CD4-positive, alpha-beta T cell treated with Interleukin-17A for 1 hour (primary cell): ENCODE data around the gene CSNK2A3.

Experiments used
- DNase-seq: peaks from one replicate; pipeline ENCODE4 v3.0.0-alpha.2; 2020

The CSNK2A3 gene

DNA sequence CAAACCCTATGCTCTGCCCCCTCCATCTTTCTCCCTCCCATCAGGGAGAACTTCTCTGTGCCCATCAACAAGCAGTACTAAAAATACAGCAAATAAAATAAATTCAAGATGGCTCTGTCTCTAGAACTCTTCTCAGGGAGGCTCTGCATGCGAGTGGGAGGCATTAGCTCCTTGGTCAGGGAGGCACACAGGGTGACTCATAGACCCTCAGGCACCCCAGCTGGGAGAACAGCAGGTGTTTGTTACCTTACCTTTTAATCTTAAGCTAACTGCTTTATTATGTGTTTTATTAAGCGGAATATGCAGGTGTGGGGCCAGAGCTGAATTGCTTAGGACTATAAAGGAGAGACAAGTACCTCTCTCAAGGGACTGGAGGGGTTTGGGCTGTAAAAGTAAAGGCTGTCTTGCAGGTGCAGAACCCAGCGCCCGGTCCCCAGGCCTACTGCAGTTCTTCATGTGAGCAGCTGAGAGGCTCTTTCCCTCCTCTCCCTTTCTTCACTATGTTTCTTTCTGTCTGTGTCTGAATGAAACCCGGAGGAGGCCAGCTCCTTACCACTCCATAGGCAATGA is 20.8 kb downstream of the CSNK2A3 start:
- DNase-seq, result no peak

DNA sequence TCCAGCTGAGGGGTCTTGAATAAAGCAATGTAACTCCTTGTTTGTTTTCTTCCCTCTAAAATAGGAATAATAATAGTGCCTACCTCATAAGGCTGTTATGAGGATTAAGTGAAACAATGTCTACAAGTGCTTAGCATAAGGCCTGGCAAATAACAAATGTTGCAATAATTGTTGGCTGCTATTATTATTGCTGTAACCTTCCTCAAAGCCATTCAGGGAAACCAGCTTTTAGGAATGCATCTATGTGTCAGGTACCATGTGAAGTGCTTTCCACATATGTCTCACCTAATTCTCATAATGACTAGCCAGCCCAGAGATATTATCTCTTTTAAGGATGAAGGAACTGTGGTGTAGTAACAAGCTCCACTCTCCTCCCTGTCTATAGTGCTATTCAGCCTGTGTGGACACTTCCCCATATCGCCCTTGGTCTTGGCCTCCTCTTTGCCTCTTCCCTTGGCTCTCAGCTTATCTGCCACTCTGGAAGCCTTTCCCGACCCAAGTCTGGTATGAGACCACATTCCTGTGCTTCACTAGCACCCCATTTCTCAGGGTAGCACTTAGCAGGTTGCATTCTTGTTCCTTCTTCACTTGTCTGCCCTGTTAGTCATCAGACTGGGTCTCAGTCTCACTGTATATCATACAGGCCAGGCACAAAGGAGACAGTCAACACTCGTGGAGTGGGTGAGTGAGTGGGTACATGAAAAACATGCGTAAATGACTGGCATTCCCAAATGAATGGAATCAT is 23.8 kb downstream of the CSNK2A3 start:
- no peak for DNase-seq

DNA sequence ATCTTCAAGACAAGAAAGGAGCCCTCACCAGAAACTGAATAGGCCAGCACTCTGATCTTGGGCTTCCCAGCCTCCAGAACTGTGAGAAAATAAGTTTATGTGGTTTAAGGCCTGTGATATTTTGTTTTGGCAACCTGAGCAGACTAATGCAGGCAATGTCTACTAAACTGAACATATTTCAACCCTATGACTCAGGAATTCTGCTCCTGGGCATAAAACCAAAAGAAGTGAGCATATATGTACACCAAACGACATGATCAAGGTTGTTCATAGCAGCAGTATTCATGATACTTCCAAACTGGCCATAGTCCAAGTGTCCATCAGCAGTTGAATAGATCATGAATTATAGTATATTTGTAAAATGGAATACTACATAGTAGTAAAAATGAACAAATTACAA is 29.0 kb downstream of the CSNK2A3 start:
- no peak for DNase-seq

DNA sequence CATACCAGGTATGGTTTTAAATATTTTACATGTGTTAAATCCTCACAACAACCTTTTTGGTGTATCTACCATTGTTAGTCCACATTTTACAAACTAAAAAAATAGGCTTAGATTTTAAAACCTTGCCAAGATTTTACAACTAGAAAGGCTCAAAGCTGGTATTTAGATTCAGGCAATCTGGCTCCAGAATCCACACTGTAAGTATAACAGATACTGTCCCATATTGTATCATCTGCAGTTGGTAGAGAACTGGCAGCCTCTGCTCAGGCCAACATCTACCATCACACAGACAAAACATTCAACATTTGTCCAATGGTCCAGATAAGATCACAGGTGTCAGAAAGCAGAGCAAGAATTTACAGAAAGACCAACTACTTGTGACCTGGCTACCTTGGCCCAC is 30.9 kb downstream of the CSNK2A3 start:
- DNase-seq, result no peak

DNA sequence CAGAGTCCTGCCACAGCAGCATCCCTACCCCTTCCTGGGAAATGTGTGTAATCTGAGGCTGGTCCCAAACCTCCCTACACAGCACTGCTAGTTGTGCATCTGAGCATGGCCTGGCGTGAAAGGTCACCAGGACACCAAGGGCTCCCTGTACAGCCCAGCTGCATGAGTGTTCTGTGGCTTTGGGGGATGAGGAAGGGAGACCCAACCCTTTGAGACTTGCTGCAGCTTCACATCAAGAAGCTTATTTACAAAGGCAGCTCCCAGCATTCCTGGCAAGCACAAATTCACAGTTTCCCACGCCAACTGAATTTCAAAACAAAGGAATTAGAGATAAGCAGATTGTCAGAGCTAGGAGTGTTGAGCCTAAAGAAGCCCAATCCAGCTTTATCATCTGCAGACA is 32.2 kb downstream of the CSNK2A3 start:
- DNase-seq, result no peak

DNA sequence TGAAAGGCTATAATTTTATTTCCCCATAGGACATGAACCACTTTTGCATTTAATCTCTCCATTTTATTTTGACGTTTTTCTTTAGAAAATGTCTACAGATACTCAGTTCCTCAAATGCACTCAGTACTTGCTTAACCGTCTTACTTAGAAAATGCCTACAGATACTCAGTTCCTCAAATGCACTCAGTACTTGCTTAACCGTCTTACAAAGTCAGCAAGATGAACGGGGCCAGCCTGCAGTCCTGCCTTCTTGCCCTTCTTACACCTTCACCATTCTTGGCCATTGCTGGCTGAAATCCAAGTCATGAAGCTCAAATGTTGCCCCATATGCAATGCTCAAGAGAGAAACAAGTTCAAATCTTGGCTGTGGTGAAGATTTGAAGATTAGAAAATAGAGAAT is 34.1 kb downstream of the CSNK2A3 start:
- DNase-seq, result no peak

DNA sequence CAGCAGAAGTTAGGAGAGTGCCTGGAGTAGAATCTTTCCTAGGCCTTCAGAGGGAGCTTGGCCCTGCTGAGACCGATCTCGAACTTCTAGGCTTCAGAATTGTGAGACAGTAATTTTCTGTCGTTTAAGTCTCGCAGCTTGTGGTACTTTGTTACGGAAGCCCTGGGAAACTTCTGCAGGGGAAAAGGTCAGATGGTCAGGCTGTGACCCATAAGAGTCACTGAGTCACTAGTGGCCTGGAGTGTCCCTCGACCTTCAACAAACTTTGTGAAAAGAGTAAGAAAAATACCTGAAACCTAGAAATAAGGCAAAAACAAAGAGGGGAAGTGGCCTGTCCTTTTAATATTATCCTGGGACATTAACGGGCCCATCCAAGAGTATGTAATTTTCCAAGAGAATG is 34.6 kb downstream of the CSNK2A3 start:
- no peak for DNase-seq

DNA sequence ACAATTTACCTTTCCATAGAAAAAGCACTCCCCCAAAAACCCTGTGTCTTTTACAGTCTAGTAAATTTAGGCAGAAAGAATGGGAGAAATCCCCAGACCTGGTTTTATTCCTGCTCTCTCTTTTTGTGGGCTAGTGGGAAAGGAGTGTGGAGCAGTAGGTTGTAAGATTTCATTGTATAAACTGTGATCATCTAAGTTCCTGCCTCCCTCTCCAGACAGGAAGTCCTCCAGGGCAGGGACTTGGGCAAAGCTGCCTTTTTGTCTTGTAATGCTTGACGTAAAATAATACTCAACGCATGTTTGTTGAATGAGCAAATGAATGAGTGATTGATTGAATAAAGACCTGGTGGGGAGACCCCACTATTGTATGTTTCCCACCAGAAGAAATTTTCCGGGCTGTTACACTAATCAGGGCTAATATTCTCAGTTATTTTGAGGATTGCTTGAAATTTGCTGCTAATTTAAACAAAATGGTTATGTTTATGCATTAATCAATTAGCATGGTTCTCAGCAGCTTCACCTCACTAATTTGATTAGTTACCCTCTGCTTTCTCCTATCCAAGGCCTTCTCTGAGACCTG is 36.3 kb downstream of the CSNK2A3 start:
- no peak for DNase-seq

DNA sequence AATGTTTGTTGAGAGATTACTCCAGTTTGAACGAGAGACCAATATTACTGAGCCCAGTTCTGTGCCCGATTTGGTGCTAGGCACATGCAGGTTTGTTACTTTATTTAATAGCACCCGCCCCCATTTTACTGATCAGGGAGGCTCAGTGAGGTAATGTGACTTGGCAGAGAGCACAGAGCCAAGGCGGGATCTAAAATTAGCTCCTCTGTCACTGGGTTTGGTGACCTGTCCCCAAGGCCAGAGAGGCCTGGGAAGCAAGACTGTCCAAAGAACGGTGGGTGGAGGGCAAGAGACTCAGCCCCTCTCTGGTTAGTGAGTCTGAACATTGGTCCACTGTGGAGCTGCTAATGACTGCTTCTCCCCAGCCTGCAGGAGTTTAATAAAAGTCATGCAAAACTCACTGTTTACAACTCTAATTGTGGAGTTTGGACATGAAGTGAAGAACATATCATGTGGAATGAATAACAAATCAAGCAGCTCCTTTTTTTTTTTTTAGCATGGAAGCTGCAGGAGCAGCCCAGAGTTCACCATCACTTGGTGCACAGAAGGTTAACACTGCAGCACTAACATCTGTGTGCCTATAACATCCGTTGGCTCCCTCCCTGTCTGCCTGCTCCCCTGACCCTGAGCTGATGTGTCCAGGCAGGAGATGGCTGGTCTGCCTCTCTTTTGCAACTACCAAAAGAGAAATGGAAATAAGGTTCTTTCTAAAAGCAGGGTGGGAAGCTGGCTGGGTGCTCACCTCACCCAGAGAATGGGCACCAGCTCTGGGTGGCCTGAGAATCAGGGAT is 39.0 kb downstream of the CSNK2A3 start:
- no peak for DNase-seq

DNA sequence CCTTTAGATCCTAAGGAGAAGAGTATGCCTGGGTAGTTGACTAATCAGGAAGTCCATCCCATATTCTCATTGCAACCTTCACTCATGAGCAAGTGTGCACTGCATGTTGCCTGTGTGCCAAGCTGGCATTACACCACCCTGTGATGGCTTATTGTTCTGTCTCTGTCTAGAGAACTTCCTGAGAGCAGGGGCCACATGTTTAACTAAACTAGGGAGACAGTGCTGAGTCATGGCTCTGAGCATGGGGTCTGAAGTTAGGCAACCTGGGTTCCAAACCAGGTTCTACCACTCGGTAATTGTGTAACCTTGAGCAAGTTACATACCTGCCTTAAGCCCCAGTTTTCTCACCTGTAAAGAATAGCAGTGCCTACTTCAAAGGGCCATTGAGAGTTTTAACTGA is 39.6 kb downstream of the CSNK2A3 start:
- no peak for DNase-seq

DNA sequence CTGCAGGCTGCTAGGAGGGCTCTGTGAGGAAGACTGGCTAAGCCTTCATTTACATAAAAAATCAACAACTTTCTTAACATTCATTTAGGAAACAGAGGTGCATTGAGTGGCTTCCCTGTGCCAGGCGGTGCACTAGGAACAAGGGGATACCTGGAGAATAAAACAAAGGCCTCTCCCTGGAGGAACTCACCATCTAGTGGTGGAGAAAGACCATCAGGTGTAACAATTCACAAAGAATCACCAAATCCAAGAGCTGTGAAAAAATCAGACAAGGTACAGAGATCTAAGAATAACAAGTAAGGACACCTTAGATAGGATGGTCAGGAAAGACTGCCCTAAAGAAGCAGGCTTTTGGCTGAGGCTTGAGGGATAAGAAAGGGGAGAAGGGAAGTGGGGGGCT is 40.3 kb downstream of the CSNK2A3 start:
- DNase-seq, result no peak

DNA sequence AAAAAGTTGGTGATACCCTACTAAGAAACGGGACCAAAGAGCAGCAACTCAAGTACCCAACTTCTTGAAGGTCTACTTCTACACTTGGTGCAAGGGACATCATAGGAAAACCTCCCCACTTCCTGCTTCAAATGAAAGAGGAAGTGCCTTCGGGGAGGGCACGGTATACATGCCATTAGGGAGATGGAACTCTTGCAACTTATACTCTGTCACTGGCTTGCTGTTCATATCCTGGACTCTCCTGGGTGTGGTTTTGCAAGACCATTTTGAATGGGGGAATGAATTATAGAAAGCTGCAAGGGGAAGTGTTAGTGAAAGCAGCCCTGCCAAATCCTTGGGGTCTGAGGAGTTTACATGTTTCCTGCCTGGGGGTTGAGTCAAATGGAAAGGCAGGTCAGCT is 41.9 kb downstream of the CSNK2A3 start:
- no peak for DNase-seq

DNA sequence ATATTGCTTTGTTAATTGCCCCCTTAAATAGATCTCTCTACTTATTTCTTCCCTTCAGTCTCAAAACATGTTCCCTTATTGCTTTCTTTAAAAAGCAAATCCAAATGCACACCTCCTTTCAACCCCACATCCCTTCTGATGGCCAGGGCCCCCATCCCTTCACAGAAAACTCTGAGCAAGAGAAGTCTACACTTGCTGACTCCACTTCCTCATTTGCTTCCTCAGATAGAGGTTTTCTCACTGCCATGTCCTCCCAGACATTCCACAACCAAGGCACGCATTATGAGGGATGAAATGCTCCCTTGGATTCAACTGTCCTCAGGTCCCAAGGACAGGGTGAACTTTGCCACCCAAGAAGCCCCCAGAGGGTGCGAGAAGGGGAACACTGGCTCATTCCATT is 43.1 kb downstream of the CSNK2A3 start:
- no peak for DNase-seq

DNA sequence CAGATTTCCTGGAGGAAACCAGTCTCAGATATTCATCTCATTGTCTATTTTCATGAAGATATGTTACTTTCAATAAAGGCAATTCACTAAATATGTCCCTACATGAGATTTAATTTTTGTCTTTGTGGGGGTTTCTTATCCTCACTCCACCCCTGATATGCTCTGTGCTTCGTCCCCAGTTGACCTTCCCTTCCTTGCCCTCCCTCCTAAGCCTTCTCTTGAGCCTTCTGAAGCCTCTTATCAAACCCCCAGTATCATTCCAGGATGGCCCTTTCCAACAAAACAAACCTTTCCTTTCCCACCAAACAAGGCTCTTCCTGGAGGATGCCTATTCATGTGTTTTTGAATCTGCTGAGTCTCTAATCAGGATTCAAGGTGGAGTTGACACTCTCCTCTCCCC is 44.8 kb downstream of the CSNK2A3 start:
- no peak for DNase-seq

DNA sequence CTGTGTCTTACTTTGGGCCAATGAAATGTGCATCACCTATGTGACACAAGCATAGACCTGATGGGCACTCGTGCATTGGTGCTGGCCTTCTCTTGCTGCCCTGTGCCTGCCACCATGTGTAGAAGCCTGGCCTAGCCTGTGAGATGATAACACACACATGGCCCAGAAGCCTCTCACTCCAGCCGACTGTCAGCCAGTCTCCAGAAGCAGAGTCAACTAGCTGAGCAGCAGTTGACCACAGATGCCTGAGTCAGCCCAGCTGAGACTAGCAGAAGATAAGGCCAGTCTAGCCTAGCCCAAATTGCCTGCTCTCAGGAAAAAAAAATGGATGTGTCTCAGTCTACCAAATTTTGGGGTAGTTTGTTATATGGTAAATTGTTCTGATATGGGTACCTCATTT is 46.2 kb downstream of the CSNK2A3 start:
- no peak for DNase-seq

DNA sequence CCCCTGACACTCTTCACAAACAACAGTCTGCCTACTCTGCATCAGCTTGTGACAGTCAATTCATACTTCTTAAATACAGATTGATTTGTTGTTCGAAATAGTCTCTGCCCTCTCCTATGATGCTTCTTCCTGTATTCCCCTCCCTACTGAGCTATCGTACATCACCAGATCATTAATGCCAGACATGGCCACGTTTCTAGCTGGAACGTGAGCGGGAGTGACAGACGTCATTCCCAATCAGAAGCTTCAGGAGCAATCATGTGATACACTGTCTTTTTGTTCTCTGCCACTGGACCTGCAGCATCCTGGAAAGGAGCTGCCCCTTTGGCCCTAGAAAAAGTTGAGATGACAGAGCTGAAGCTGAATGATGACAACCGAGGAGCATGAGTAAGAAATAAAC is 48.5 kb downstream of the CSNK2A3 start:
- DNase-seq, result no peak

DNA sequence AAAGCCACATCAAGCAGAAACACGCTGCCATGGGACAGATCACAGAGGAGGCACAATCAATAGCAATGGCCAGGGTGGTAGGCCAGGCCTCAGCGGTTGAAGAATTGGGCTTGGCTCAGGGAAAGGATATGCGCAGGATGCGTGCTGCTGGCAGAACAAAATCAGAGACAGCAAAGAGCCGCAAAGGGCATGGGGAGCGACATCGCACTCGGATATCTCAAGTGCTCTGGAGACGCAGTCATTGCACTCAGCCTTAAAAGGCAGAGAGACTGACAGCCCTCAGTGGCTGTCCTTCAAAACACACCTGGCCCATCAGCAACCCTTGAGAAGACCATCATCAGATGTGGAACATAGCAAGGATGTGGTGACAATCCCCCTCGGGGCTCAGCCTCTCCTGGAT is 50.5 kb downstream of the CSNK2A3 start:
- DNase-seq, result no peak
